GM19452 (cell line): ENCODE data around the gene PIK3R2.
"Not testable (repeated sequence)": the region's sequence is repeated elsewhere in the genome, so short reads cannot be mapped to it uniquely, and the experiment has no call there.

Source experiments
- ATAC-seq: cut with Tn5 transposase; IDR thresholded peaks from one replicate; pipeline ENCODE4 v1.9.1; 2021; ENCODE audit not compliant: unreplicated experiment

Gene PIK3R2

GRCh38 chr19:18198374-18198773, 45.4 kb downstream of the PIK3R2 start:
- no peak for ATAC-seq

DNA sequence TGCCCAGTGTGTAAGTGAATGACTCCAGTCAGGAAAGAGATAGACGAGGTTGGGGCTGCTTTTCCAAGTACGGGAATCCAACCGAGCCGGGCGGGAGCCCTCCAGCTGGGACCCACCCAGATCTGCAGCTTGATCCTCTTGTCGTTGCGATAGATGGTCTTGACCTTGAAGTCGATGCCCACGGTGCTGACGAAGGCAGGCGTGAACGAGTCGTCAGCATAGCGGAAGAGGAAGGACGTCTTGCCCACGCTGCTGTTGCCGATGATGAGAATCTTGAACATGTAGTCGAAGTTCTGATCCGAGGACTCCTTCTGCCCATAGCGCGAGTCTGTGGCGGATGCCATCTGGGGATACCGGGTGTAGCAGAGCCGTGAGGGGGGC, 49.4 kb downstream of the PIK3R2 start:
- no peak for ATAC-seq

DNA sequence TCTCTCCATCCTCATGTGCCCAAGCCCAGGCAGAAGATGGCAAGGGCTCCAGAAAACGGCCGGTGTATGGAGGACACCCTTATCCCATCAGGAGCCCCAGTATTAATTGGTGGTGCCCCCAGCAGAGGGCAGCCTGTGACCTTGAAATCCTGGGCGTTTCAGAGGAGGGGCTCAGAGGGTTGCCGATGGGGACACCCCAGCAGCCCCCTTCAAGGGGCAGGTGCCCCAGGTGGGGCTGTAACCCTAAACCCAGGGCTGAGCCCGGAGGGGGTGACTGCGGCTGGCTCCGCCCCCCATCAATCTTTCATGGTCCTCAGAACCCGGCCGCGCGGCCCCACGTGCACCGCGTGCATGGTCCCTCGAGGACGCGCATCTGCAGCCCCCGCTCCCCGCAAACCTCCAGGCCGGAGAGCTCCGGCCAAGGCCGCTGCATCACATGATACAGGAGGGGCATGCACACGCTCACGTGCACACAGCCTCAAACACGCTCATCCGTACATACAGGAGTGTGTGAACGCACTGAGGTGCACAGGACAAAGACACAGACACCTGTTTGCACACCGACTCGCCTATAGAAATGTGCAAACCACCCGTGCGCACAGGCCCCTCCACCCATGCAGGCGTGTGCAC, 49.9 kb downstream of the PIK3R2 start:
- no peak for ATAC-seq

DNA sequence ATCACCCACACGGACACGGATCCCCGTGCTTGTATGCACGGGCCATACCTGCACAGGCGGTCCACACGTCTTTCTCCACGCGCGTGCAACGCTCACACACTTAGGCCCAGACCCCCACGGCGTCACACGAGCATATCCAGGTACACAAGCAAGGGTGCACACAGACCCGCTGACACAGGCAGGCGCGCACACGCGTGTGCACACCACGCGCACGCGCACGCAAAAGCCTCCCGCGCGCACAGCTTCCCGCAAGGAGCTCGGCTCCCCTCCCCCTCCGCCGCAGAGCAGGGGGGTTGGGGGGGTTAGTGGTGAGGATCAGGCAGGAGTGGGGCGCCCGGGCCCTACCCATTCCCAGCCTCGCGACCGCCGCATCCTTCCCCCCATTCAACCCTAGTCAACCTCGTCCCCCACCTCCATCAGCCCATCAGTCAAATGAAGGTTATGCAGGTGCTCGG, 50.5 kb downstream of the PIK3R2 start:
- ATAC-seq, result no peak

- ATAC-seq, result peak; percentile 92
Observed at GRCh38 chr19:18203863-18204393, 51.0 kb downstream of the PIK3R2 start, which contains the start of gene RAB3A. Gene RAB3A, minus strand, starts transcription at chr19:18204042. Its CDS starts 1,302 bp downstream, at chr19:18202740.

DNA sequence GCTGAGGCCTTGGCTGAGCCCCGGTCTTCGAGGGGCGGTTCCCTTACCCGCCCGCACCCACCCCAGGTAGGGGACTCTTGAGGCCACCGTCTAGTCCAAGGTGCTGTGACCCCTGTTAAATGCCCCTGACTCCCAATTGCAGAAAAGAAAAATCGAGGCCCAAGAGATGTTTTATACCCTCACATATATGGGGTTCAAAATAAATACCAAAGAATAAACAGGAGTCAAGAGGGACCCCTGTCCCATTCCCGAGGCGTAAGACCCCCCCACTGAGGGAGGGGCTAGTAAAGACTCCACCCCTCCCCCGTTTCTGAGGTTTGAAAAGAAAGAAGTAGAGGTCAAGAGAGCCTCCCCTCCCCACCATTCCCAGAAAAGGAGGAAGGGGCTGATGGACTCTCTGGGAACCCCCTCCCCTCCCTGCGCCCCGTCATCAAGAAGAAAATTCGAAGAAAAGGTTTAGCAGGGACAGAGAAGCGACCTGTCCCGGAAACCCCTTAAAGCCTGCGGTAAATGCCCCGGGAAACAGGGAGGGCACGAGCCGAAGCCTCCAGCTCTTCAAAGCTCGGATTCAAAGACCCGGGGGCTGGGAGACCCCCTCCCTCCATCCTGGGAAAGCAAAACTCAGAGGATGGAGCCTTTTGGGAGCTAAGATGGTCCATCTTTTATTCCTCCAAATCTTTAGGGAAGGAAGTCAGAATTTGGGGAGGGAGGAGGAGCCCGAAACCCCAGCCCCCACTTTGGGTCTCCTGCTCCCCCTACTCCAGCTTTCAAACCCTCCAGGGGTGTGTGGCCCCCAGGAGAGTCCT, 51.6 kb downstream of the PIK3R2 start:
- ATAC-seq, result peak; percentile 2

- no peak for ATAC-seq
Observed at GRCh38 chr19:18205200-18205892, 52.4 kb downstream of the PIK3R2 start.

- ATAC-seq, result no peak
Observed at GRCh38 chr19:18206018-18206417, 53.1 kb downstream of the PIK3R2 start.

- ATAC-seq, result no peak
Observed at GRCh38 chr19:18208098-18208951, 55.4 kb downstream of the PIK3R2 start.

GRCh38 chr19:18209912-18210311, 56.9 kb downstream of the PIK3R2 start:
- not testable (repeated sequence) for ATAC-seq

- no peak for ATAC-seq
Observed at GRCh38 chr19:18211683-18212082, 58.7 kb downstream of the PIK3R2 start.

GRCh38 chr19:18214779-18215433, 61.9 kb downstream of the PIK3R2 start:
- ATAC-seq, result no peak

DNA sequence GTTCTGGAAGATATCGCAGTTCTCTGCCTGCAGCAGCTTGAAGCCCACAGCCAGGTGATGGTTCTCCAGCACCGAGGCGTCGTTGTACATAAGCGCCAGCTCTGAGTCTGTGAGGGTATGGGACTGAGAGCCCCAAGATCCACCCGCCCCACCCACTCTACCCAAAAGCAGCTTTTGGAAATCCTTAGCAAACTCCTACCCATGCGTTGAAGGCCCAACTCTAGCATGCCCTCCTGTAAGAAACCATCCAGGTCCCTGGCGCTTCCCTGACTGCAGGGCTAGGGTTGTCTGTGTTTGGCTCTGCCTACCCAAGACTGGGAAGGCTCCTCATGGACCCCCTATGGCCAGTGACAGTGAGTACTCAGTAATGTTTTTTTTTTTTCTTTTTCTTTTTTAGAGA, 63.8 kb downstream of the PIK3R2 start:
- no peak for ATAC-seq

DNA sequence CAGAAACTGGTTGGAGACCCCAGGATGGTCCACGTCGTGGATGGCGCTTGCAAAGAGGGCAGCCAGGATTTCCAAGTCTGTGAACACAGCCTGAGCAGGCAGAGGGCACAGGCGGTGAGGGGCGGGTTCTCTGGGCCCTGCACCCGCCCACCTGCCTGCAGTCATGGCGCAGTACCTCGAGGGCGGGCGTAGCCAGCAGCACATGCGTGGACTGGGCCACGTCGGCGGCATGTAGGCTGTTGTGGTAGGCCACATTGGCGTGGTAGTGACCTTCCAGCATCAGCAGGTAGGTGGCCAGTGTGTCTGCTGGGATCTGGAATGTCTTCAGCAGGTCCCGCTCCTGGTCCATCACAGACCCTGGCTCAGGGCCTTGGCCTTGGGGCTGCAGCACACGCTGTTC, 65.2 kb downstream of the PIK3R2 start:
- no peak for ATAC-seq

GRCh38 chr19:18218600-18218999, 65.6 kb downstream of the PIK3R2 start:
- ATAC-seq, result no peak
